Spleen (tissue), 7 donors: ENCODE measurements around the gene NFKBIZ.

Experiments used
- POLR2A ChIP-seq, 3 donors: fragments of 450-650 bp; IDR thresholded peaks; one replicate each; pipeline ENCODE4 v1.5.1; 2017; ENCODE audit warnings: antibody characterized with exemption in 3 of 3, mild to moderate bottlenecking in 1 of 3
- POLR2AphosphoS5 ChIP-seq, 3 donors: sonication (generic); formaldehyde crosslinking; IDR thresholded peaks; one replicate each; pipeline ENCODE4 v1.5.1; 2017; ENCODE audit warnings: antibody characterized with exemption in 3 of 3
- TF ChIP-seq, protein P1 (sequence below), 11 experiments: fragments of 200-600 bp in 7 of 11; fragments of 450-650 bp in 4 of 11; sonication (generic) in 4 of 11; IDR thresholded peaks in 8 of 11; conservative IDR thresholded peaks in 3 of 11; 1 replicate in 7 of 11; 2 replicates in 4 of 11; pipeline versions ENCODE4 v1.4.0 to v1.8.0; 2016 to 2021; ENCODE audit warnings: antibody characterized with exemption in 11 of 11, inconsistent platforms in 4 of 11, mild to moderate bottlenecking in 1 of 11
- donor health status: DM: no; HTN: no; CAD: no; lungs with moderate emphysema.
- donor health status: DM: no; HTN: no; CAD: no.
- donor health status: DM: no; HTN: no; CAD: no.

DNA sequence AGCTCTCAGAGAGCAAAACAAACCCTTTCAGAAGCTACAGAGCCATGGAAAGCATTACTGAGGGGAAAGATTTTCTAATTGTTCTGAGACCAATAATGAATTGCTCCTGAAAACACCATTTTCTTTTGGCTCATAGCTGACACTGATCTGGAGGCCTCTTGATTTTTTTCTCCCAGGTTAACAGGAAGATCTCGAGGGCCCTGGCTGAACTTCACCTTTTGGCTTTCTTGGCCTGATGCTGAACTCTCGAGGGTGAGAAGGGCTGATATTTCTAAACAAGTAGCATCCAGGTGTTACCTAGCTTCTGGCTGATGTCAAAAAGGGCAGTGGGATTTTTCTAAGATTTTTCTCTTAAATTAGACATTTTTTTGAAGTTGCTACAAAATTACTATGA lies 19.9 kb upstream of the NFKBIZ start:
- TF ChIP-seq, protein P1, sequence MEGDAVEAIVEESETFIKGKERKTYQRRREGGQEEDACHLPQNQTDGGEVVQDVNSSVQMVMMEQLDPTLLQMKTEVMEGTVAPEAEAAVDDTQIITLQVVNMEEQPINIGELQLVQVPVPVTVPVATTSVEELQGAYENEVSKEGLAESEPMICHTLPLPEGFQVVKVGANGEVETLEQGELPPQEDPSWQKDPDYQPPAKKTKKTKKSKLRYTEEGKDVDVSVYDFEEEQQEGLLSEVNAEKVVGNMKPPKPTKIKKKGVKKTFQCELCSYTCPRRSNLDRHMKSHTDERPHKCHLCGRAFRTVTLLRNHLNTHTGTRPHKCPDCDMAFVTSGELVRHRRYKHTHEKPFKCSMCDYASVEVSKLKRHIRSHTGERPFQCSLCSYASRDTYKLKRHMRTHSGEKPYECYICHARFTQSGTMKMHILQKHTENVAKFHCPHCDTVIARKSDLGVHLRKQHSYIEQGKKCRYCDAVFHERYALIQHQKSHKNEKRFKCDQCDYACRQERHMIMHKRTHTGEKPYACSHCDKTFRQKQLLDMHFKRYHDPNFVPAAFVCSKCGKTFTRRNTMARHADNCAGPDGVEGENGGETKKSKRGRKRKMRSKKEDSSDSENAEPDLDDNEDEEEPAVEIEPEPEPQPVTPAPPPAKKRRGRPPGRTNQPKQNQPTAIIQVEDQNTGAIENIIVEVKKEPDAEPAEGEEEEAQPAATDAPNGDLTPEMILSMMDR (IDR thresholded peaks at IDR 0.05 in 8 of 11, conservative IDR thresholded peaks at IDR 0.05 in 3 of 11), result no peak
- TF ChIP-seq POLR2A (IDR thresholded peaks at IDR 0.05) (no peak), POLR2AphosphoS5 (IDR thresholded peaks at IDR 0.05) (no peak)
